ENCODE measurements around the gene MARK3.

The MARK3 gene

DNA sequence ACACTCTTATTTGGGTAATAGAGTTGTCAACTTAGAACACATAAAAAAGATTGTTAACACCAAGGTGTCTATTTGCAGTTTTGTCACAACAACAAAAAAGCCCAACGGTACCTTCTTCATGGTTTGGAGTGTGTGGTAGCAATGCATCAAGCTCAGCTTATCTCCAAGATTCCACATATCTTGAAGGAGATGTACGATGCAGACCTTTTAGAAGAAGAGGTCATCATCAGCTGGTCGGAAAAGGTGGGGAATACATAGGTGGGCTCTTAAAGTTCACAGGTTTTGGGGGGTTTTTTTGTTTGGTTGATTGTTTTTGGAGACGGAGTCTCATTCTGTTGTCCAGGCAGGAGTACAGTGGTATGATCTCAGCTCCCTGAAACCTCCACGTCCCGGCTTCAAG lies 45.7 kb upstream of the MARK3 start:
- no peak for ATAC-seq (ENCODE audit: insufficient read depth, low read depth)
- Histone ChIP-seq H3K27ac (ENCODE audit: low read length) (no peak overlapping the region), H3K4me3 (ENCODE audit: low read depth in 1 of 2, low read length in 2 of 2) (no peak overlapping the region), H3K4me1 (ENCODE audit: insufficient read depth, low read length) (peaks cover 29% of the 10 kb centered on the region), H3K36me3 (ENCODE audit: insufficient read depth, low read length) (peaks cover 97% of the 10 kb centered on the region), H3K9me3 (ENCODE audit: insufficient read depth, low read length, severe bottlenecking) (no peaks in the 10 kb centered on the region), H2AFZ (ENCODE audit: low read depth, low read length) (no peak overlapping the region), H3K9ac (ENCODE audit: low read depth, low read length) (no peak overlapping the region), H3K4me2 (ENCODE audit: insufficient read depth, low read length) (no peak overlapping the region), H3K79me2 (ENCODE audit: insufficient read depth, low read length) (peaks cover 47% of the 10 kb centered on the region), H4K20me1 (ENCODE audit: insufficient read depth, low read length) (peaks cover 84% of the 10 kb centered on the region), H3K27me3 (ENCODE audit: insufficient read depth, low read length, poor library complexity) (no peaks in the 10 kb centered on the region)
- DNase-seq: no peak
- TF ChIP-seq, protein P1, sequence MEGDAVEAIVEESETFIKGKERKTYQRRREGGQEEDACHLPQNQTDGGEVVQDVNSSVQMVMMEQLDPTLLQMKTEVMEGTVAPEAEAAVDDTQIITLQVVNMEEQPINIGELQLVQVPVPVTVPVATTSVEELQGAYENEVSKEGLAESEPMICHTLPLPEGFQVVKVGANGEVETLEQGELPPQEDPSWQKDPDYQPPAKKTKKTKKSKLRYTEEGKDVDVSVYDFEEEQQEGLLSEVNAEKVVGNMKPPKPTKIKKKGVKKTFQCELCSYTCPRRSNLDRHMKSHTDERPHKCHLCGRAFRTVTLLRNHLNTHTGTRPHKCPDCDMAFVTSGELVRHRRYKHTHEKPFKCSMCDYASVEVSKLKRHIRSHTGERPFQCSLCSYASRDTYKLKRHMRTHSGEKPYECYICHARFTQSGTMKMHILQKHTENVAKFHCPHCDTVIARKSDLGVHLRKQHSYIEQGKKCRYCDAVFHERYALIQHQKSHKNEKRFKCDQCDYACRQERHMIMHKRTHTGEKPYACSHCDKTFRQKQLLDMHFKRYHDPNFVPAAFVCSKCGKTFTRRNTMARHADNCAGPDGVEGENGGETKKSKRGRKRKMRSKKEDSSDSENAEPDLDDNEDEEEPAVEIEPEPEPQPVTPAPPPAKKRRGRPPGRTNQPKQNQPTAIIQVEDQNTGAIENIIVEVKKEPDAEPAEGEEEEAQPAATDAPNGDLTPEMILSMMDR (IDR thresholded peaks at IDR 0.05; ENCODE audit: borderline replicate concordance, extremely low read depth, low read length, poor library complexity, severe bottlenecking): no peak
- TF ChIP-seq EZH2 (IDR thresholded peaks at IDR 0.05; ENCODE audit: borderline replicate concordance, low read depth, low read length, severe bottlenecking): no peak

DNA sequence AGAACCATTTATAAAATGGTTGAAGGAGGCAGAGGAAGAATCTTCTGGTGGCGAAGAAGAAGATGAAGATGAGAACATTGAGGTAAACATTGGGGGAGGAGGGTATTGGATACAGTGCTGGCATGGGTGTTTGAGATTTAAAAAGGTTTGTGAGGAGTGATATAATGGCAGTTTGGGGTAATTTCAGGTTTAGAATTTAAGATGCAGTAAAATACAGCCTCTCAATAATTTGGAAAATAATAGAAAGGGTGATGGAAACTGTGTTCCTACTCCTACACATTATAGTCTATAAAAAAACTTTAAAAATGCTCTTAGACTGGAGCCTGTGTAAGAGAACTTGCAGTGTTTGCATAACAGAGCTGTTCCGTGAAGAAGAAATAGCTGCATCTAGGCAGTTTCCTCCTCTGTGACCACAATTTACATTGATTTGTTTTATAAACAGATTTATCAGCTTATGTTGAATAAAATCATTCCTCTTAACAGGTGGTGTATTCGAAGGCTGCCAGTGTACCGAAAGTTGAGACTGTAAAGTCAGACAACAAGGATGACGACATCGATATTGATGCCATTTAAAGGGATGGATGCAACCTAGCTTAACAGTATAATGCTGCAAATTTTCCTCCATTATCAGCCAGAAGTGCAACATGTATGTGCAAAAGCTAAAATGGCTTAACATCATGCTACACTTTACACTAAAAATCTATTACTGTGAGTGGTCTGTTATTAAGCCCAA lies 44.6 kb upstream of the MARK3 start:
- Histone ChIP-seq H3K79me2 (ENCODE audit: insufficient read depth, low read length) (peaks cover 37% of the 10 kb centered on the region), H3K9ac (ENCODE audit: low read depth, low read length) (no peak overlapping the region), H3K4me3 (ENCODE audit: low read depth in 1 of 2, low read length in 2 of 2) (no peak overlapping the region), H3K27me3 (ENCODE audit: insufficient read depth, low read length, poor library complexity) (no peaks in the 10 kb centered on the region), H2AFZ (ENCODE audit: low read depth, low read length) (no peak overlapping the region), H3K27ac (ENCODE audit: low read length) (no peak overlapping the region), H3K4me2 (ENCODE audit: insufficient read depth, low read length) (no peak overlapping the region), H3K9me3 (ENCODE audit: insufficient read depth, low read length, severe bottlenecking) (no peaks in the 10 kb centered on the region), H4K20me1 (ENCODE audit: insufficient read depth, low read length) (peaks cover 74% of the 10 kb centered on the region), H3K36me3 (ENCODE audit: insufficient read depth, low read length) (peaks cover 88% of the 10 kb centered on the region), H3K4me1 (ENCODE audit: insufficient read depth, low read length) (peaks cover 23% of the 10 kb centered on the region)
- TF ChIP-seq, protein P1 (IDR thresholded peaks at IDR 0.05; ENCODE audit: borderline replicate concordance, extremely low read depth, low read length, poor library complexity, severe bottlenecking): no peak
- no peak for TF ChIP-seq EZH2 (IDR thresholded peaks at IDR 0.05; ENCODE audit: borderline replicate concordance, low read depth, low read length, severe bottlenecking)
- ATAC-seq (ENCODE audit: insufficient read depth, low read depth): no peak
- DNase-seq: no peak

DNA sequence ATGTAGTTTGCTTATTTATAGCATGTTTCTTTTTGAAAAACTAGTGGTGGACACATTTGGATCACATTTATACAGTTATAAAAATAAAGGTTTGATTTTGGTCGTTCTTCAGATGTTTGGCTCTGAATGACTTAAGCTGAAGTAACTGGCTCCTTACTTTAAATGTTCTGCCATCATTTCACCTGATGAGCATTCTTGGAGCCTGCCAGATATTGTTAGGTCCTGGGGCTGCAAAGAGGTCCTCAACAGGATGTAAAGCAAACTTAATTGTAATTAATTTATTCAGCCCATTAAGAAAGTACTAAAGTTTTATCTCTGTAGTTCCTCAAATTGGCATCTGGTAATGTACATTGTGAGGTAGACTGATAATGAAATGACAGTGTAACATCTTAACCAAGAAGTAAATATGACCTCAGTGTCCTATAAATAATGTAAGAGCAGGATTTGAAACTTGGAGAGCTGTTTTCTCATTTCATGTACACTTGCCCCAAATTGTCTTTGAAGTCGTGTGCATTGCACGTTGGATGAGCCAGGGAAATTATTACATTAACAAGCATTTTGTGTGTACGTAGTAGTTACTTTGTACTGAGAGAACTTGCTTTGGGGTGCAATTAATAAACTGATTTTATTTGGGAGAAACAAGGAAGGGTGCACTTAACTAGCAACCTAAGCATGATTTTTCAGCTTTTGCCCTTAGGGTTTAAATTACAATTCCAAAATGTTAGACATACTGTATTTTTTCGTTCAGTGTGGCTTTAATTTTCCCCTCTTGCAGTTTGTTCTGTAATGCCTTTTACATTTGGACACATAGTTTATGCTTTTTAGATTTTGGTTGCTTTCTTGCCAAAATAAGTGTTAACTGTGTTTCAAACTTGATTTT lies 43.7 kb upstream of the MARK3 start:
- H4K20me1 ChIP-seq (ENCODE audit: insufficient read depth, low read length): peaks cover 66% of the 10 kb centered on the region
- TF ChIP-seq EZH2 (IDR thresholded peaks at IDR 0.05; ENCODE audit: borderline replicate concordance, low read depth, low read length, severe bottlenecking): no peak
- TF ChIP-seq, protein P1 (IDR thresholded peaks at IDR 0.05; ENCODE audit: borderline replicate concordance, extremely low read depth, low read length, poor library complexity, severe bottlenecking): no peak

More for the DNA sequence above, 43.7 kb upstream of the MARK3 start:
- H3K36me3 ChIP-seq (ENCODE audit: insufficient read depth, low read length): peaks cover 79% of the 10 kb centered on the region
- H2AFZ ChIP-seq (ENCODE audit: low read depth, low read length): no peak overlapping the region
- no peak overlapping the region for H3K4me2 ChIP-seq (ENCODE audit: insufficient read depth, low read length)
- DNase-seq (no peak), ATAC-seq (ENCODE audit: insufficient read depth, low read depth) (no peak)
- no peak overlapping the region for H3K9ac ChIP-seq (ENCODE audit: low read depth, low read length)
- H3K27me3 ChIP-seq (ENCODE audit: insufficient read depth, low read length, poor library complexity): no peaks in the 10 kb centered on the region
- no peak overlapping the region for H3K27ac ChIP-seq (ENCODE audit: low read length)
- no peak overlapping the region for H3K4me3 ChIP-seq (ENCODE audit: low read depth in 1 of 2, low read length in 2 of 2)
- H3K79me2 ChIP-seq (ENCODE audit: insufficient read depth, low read length): peaks cover 28% of the 10 kb centered on the region
- H3K4me1 ChIP-seq (ENCODE audit: insufficient read depth, low read length): peaks cover 14% of the 10 kb centered on the region
- no peaks in the 10 kb centered on the region for H3K9me3 ChIP-seq (ENCODE audit: insufficient read depth, low read length, severe bottlenecking)

Data from DND-41 (cell line).